H1 (cell line): ENCODE results near the gene ACOT7. TPM values are rescaled to one million over a fixed set of nuclear protein-coding genes. Genes with fewer than 3 reads are reported as not detected.

Experiments used
- CTCF ChIA-PET: fragments of 300-600 bp; sonication (Branson Sonifier 250); formaldehyde crosslinking; loops from one replicate; lab custom pipeline; 2021; ENCODE audit not compliant: partially characterized antibody; lab: Charles Lee
- POLR2A ChIA-PET: fragments of 300-600 bp; sonication (Branson Sonifier 250); formaldehyde crosslinking; loops from one replicate; lab custom pipeline; 2021; ENCODE audit warnings: inconsistent platforms; ENCODE audit not compliant: partially characterized antibody; lab: Charles Lee
- DNase-seq, 2 experiments: peaks; one replicate each; pipeline versions ENCODE4 v3.0.0 to v3.0.0-alpha.2; 2010 to 2022; ENCODE audit warnings: low spot score in 2 of 2, low read depth in 1 of 2, mixed read lengths in 1 of 2
- FAIRE-seq: peaks from 2 replicates; lab custom pipeline; 2011; peaks lifted over from hg19 to GRCh38; lab: Jason Lieb, UNC
- H2AFZ ChIP-seq: 2 replicates; pipeline ENCODE4 v1.8.1; 2012; ENCODE audit warnings: low read length, inconsistent platforms
- H2AK5ac ChIP-seq: 2 replicates; pipeline ENCODE4 v1.6.1; 2013; ENCODE audit warnings: low read depth, low read length
- H2BK120ac ChIP-seq: replicated peaks from 2 replicates; pipeline ENCODE3; 2013; ENCODE audit warnings: low read depth, low read length, inconsistent platforms
- H2BK12ac ChIP-seq: 2 replicates; pipeline ENCODE4 v1.6.1; 2013; ENCODE audit warnings: low read depth, low read length
- H2BK15ac ChIP-seq: 2 replicates; pipeline ENCODE4 v1.6.1; 2013; ENCODE audit warnings: low read length
- H2BK20ac ChIP-seq: 2 replicates; pipeline ENCODE4 v1.6.1; 2013; ENCODE audit warnings: low read length
- H2BK5ac ChIP-seq: 2 replicates; pipeline ENCODE4 v1.6.1; 2013; ENCODE audit warnings: low read depth, low read length
- H3K14ac ChIP-seq: 2 replicates; pipeline ENCODE4 v1.6.1; 2013; ENCODE audit warnings: inconsistent platforms; ENCODE audit not compliant: insufficient read length
- H3K18ac ChIP-seq: 2 replicates; pipeline ENCODE4 v1.6.1; 2013; ENCODE audit warnings: low read length; ENCODE audit errors: extremely low read depth
- H3K23ac ChIP-seq: 2 replicates; pipeline ENCODE4 v1.6.1; 2013; ENCODE audit warnings: inconsistent platforms; ENCODE audit not compliant: insufficient read length
- H3K23me2 ChIP-seq: 2 replicates; pipeline ENCODE4 v1.6.1; 2013; ENCODE audit warnings: low read depth, low read length
- H3K27ac ChIP-seq: 2 replicates; pipeline ENCODE4 v1.6.1; 2011; ENCODE audit warnings: low read depth, low read length, inconsistent platforms
- H3K27me3 ChIP-seq, 4 experiments: replicated peaks in 1 of 4; 1 replicate in 1 of 4; 2 replicates in 3 of 4; pipeline versions ENCODE4 v1.6.1 to v1.8.1; 2011 to 2013; ENCODE audit warnings: low read length in 3 of 4, mild to moderate bottlenecking in 3 of 4, inconsistent platforms in 2 of 4, mixed read lengths in 2 of 4, moderate library complexity in 1 of 4; ENCODE audit not compliant: control insufficient read depth in 3 of 4, insufficient read depth in 3 of 4; ENCODE audit errors: extremely low read depth in 1 of 4
- H3K36me3 ChIP-seq, 4 experiments: 2 replicates each; pipeline versions ENCODE4 v1.6.1 to v1.8.1; 2011 to 2013; ENCODE audit warnings: mild to moderate bottlenecking in 4 of 4, low read length in 3 of 4, moderate library complexity in 2 of 4, control low read depth in 1 of 4, inconsistent platforms in 1 of 4; ENCODE audit not compliant: insufficient read depth in 4 of 4, control insufficient read depth in 2 of 4
- H3K4ac ChIP-seq: replicated peaks from 2 replicates; pipeline ENCODE3; 2013; ENCODE audit warnings: low read length, low read depth, mixed read lengths, inconsistent platforms; ENCODE audit not compliant: insufficient read length
- H3K4me1 ChIP-seq, 4 experiments: replicated peaks in 1 of 4; 1 replicate in 1 of 4; 2 replicates in 3 of 4; pipeline versions ENCODE4 v1.6.1 to v1.8.1; 2011 to 2013; ENCODE audit warnings: low read length in 3 of 4, inconsistent platforms in 2 of 4, mixed read lengths in 1 of 4; ENCODE audit not compliant: insufficient read depth in 4 of 4, control insufficient read depth in 3 of 4
- H3K4me2 ChIP-seq, 2 experiments: 2 replicates each; pipeline versions ENCODE4 v1.6.1 to v1.8.1; 2011 to 2013; ENCODE audit warnings: low read depth in 2 of 2, low read length in 2 of 2, control low read depth in 1 of 2, inconsistent platforms in 1 of 2, mild to moderate bottlenecking in 1 of 2; ENCODE audit not compliant: insufficient read depth in 1 of 2
- H3K4me3 ChIP-seq, 4 experiments: fragments of 200-600, 300-600 bp in 1 of 4; sonication (generic), shearing (Covaris generic), sonication (Bioruptor Twin) in 1 of 4; 2 replicates each; pipeline versions ENCODE4 v1.5.1 to v1.8.1; 2011 to 2016; ENCODE audit warnings: low read length in 4 of 4, low read depth in 3 of 4, control low read depth in 2 of 4, inconsistent platforms in 2 of 4, mild to moderate bottlenecking in 2 of 4, mixed read lengths in 1 of 4, moderate library complexity in 1 of 4; ENCODE audit not compliant: insufficient read depth in 2 of 4; ENCODE audit errors: extremely low read depth in 1 of 4
- H3K56ac ChIP-seq: replicated peaks from 2 replicates; pipeline ENCODE3; 2013; ENCODE audit warnings: low read depth, mild to moderate bottlenecking, mixed read lengths, low read length, inconsistent platforms; ENCODE audit not compliant: insufficient read length
- H3K79me1 ChIP-seq: 2 replicates; pipeline ENCODE4 v1.6.1; 2013; ENCODE audit warnings: low read depth, low read length, control low read depth
- H3K79me2 ChIP-seq, 2 experiments: 2 replicates each; pipeline versions ENCODE4 v1.6.1 to v1.8.1; 2012 to 2013; ENCODE audit warnings: low read length in 2 of 2, mild to moderate bottlenecking in 2 of 2, inconsistent platforms in 1 of 2; ENCODE audit not compliant: insufficient read depth in 2 of 2, control insufficient read depth in 1 of 2
- H3K9ac ChIP-seq, 4 experiments: replicated peaks in 1 of 4; 1 replicate in 1 of 4; 2 replicates in 3 of 4; pipeline versions ENCODE4 v1.6.1 to v1.8.1; 2011 to 2013; ENCODE audit warnings: low read depth in 3 of 4, low read length in 3 of 4, control low read depth in 2 of 4, mild to moderate bottlenecking in 2 of 4, moderate library complexity in 2 of 4, inconsistent platforms in 1 of 4; ENCODE audit errors: extremely low read depth in 1 of 4
- H3K9me3 ChIP-seq, 2 experiments: 2 replicates each; pipeline versions ENCODE4 v1.6.1 to v1.8.1; 2012 to 2013; ENCODE audit warnings: mild to moderate bottlenecking in 2 of 2, moderate library complexity in 2 of 2, control low read depth in 1 of 2, inconsistent platforms in 1 of 2, low read depth in 1 of 2, low read length in 1 of 2, mixed read lengths in 1 of 2; ENCODE audit not compliant: insufficient read depth in 2 of 2
- H4K20me1 ChIP-seq, 2 experiments: replicated peaks in 1 of 2; 2 replicates each; pipeline versions ENCODE3 to v1.8.1; 2011 to 2013; ENCODE audit warnings: inconsistent platforms in 2 of 2, low read length in 2 of 2, mild to moderate bottlenecking in 1 of 2; ENCODE audit not compliant: insufficient read depth in 2 of 2, control insufficient read depth in 1 of 2
- H4K5ac ChIP-seq: 2 replicates; pipeline ENCODE4 v1.6.1; 2013; ENCODE audit warnings: low read length, low read depth, mixed read lengths, inconsistent platforms; ENCODE audit not compliant: insufficient read length
- H4K8ac ChIP-seq: 2 replicates; pipeline ENCODE4 v1.8.0; 2013; ENCODE audit warnings: mild to moderate bottlenecking, moderate library complexity, low read length, inconsistent platforms; ENCODE audit not compliant: insufficient read depth; ENCODE audit errors: extremely low read depth
- H4K91ac ChIP-seq: replicated peaks from 2 replicates; pipeline ENCODE3; 2013; ENCODE audit warnings: low read length, mixed read lengths, inconsistent platforms; ENCODE audit not compliant: insufficient read length
- JUND ChIP-seq: IDR thresholded peaks from 2 replicates; pipeline ENCODE4 v1.6.1; 2011; ENCODE audit warnings: mild to moderate bottlenecking, improper control_type of control experiment, low read length
- POLR2AphosphoS5 ChIP-seq: IDR thresholded peaks from 2 replicates; pipeline ENCODE4 v1.6.1; 2011; ENCODE audit warnings: low read depth, low read length
- WGBS, 2 experiments: shearing (Covaris generic) in 1 of 2; methylation state at CpG; one replicate each; pipeline versions ENCODE4 v1.1.6 to v1.1.7; 2013 to 2015; ENCODE audit warnings: low lambda C conversion rate in 2 of 2, mixed read lengths in 2 of 2, inconsistent platforms in 1 of 2, low coverage in 1 of 2, missing lambda C conversion rate in 1 of 2; ENCODE audit not compliant: insufficient replicate concordance in 2 of 2, insufficient coverage in 1 of 2, insufficient read length in 1 of 2; ENCODE audit errors: extremely low coverage in 1 of 2, missing lambda C conversion rate in 1 of 2; 5-methylcytosine and 5-hydroxymethylcytosine counted together
- polyA plus RNA-seq, 7 experiments: library from polyadenylated mRNA; depleted of rRNA in 3 of 7; stranded (reverse) in 5 of 7; unstranded in 2 of 7; fragments of >200 nt in 5 of 7; fragments of 200-250 nt in 2 of 7; gene quantifications; 1 replicate in 5 of 7; 2 replicates in 1 of 7; 4 replicates in 1 of 7; pipeline versions ENCODE4 v1.2.1 to v1.2.3, GENCODE V29; 2011 to 2013; ENCODE audit warnings: missing spikeins in 2 of 7, mixed read lengths in 2 of 7
- total RNA-seq: library from RNA; stranded (reverse); fragmentation: NEBNext Ultra II Directional; extraction: Animal tissue kit (Norgen Biotek cat#: 25700); gene quantifications from 2 replicates; pipeline ENCODE4 v1.2.1, GENCODE V29; 2021

Gene ACOT7
- total and polyA plus RNA-seq, 2 of the 8 experiments (the other 6 are each of a cell fraction or from before 2014, with no cell fraction given) = 151 to 214 TPM

- Histone ChIP-seq H2BK20ac (no peak overlapping the region), H3K23ac (no peak overlapping the region), H3K9me3 (no peaks in the 10 kb centered on the region), H2AK5ac (no peak overlapping the region), H3K79me2 (0 out of 4 replicates have a peak, but pooled peaks cover 0 to 2% of the 10 kb centered on the region in 2 experiments), H4K91ac (no peak overlapping the region), H3K4ac (no peak overlapping the region), H3K4me2 (no peak overlapping the region), H3K9ac (no peak overlapping the region), H3K27me3 (no peaks in the 10 kb centered on the region), H2BK5ac (no peak overlapping the region), H3K23me2 (no peaks in the 10 kb centered on the region), H3K14ac (no peak overlapping the region), H3K79me1 (peaks cover 5% of the 10 kb centered on the region), H2AFZ (no peak overlapping the region), H3K4me3 (no peak overlapping the region), H3K27ac (no peak overlapping the region), H3K18ac (no peak overlapping the region), H4K8ac (no peak overlapping the region), H2BK12ac (no peak overlapping the region), H3K36me3 (peaks cover 9 to 56% (median 27%) of the 10 kb centered on the region in 4 experiments; a peak in 7 of 8 replicates), H4K5ac (no peak overlapping the region), H4K20me1 (peaks cover 6 to 19% of the 10 kb centered on the region in 2 experiments), H2BK120ac (no peak overlapping the region), H3K56ac (no peak overlapping the region), H2BK15ac (no peak overlapping the region), H3K4me1 (no peaks in the 10 kb centered on the region; a peak in 1 of 7 replicates)
- POLR2A ChIA-PET = interaction anchor here (0.7 to 2.2 kb wide), 5 partner anchors 10 to 17 kb away, joined by 3 to 12 read pairs (median 5); partner anchors contain the start of gene RNF207
- no peak for TF ChIP-seq JUND
- TF ChIP-seq POLR2AphosphoS5 = peak; percentile 20; the same call in 1 of the 2 replicates
- FAIRE-seq (no peak), DNase-seq (no peak)
- 99% methylated on average over 13 of the region's 13 CpGs; no CpG with 5 or more reads in 1 of the 2 experiments for WGBS, 2 experiments
- CTCF ChIA-PET = interaction anchor here (0.7 to 10.4 kb wide), 7 partner anchors 10 to 180 kb away, joined by 3 to 74 read pairs (median 4); partner anchors contain the start of gene RNF207
These were observed 169.9 kb downstream of the ACOT7 start for GRCh38 chr1:6223617-6224016.
